Urinary bladder (tissue), 4 donors: ENCODE measurements around the gene MACO1. TPM values are rescaled to one million over a fixed set of nuclear protein-coding genes. Genes with fewer than 3 reads are reported as not detected.

Source experiments
- DNase-seq: peaks from one replicate; pipeline ENCODE4 v3.0.0-alpha.2; 2015; ENCODE audit errors: extremely low spot score
- H3K27ac ChIP-seq: one replicate; pipeline ENCODE4 v1.5.1; 2013; ENCODE audit warnings: low read depth, mild to moderate bottlenecking, moderate library complexity
- H3K36me3 ChIP-seq: one replicate; pipeline ENCODE4 v1.6.1; 2013; ENCODE audit warnings: mild to moderate bottlenecking, moderate library complexity; ENCODE audit not compliant: insufficient read depth
- H3K4me1 ChIP-seq: one replicate; pipeline ENCODE4 v1.6.1; 2013; ENCODE audit warnings: mild to moderate bottlenecking, moderate library complexity; ENCODE audit not compliant: insufficient read depth
- H3K4me3 ChIP-seq: one replicate; pipeline ENCODE4 v1.5.1; 2013; ENCODE audit warnings: low read depth, low read length
- WGBS: extraction: QIAGEN DNeasy Blood & Tissue Kit; methylation state at CpG from one replicate; pipeline ENCODE4 v1.1.7; 2013; 5-methylcytosine and 5-hydroxymethylcytosine counted together
- polyA plus RNA-seq: library from polyadenylated mRNA; stranded (reverse); fragments of 200-250 nt; gene quantifications from one replicate; pipeline ENCODE4 v1.2.3, GENCODE V29; 2013
- total RNA-seq: library from RNA; depleted of rRNA; stranded (reverse); fragments of >200 nt; gene quantifications from one replicate; pipeline ENCODE4 v1.2.3, GENCODE V29; 2014
- donor health status: healthy with polysubstance abuse.
- donor health status: healthy.

MACO1 gene
- total and polyA plus RNA-seq, 2 donors, result 7.9 to 24.4 TPM

DNA sequence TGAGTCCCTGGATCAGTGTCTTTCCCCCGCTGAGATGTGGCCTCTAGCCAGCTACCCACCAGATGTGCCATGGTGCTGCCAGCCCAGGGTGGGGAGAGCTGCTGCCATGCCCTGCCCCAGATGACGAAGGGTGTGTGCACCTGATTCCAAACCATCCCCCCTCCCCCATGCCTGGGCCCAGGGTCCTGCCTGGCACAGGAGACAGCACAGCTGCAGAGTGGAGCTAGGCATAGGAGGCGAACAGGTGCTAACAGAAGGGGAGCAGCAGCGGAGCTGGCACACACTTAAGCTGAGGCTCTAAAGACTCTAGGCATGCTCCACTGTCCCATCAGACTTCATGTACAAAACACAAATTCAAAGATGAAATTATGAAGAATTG lies 103.7 kb downstream of the MACO1 start:
- no peak for DNase-seq
- no peak overlapping the region for H3K4me3 ChIP-seq
- no peaks in the 10 kb centered on the region for H3K4me1 ChIP-seq
- H3K27ac ChIP-seq, result no peak overlapping the region
- H3K36me3 ChIP-seq, result no peaks in the 10 kb centered on the region
- 93% methylated on average over 4 of the region's 4 CpGs for WGBS

DNA sequence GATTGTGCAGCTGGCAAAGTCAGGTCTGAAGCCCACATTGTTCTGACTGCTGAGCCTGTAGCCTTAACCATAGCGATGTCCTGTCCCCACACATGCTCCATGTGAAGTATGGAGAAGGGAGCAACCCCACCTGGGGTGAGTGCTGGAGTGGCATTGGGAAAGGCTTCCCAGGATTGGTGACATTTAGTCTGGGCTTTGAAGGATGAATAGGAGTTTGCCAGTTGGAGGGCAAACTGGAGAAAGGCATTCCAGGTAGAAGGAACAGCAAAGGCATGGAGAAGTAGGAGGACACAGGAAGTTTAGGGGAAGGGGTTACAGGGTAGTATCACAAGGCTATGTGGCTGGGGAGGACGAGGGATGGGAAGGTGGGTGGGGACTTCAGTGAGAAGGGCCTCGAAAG lies 105.4 kb downstream of the MACO1 start:
- WGBS, result 84% methylated on average over 3 of the region's 3 CpGs
- Histone ChIP-seq H3K27ac (no peak overlapping the region), H3K4me1 (no peaks in the 10 kb centered on the region), H3K36me3 (no peaks in the 10 kb centered on the region), H3K4me3 (no peak overlapping the region)
- no peak for DNase-seq

DNA sequence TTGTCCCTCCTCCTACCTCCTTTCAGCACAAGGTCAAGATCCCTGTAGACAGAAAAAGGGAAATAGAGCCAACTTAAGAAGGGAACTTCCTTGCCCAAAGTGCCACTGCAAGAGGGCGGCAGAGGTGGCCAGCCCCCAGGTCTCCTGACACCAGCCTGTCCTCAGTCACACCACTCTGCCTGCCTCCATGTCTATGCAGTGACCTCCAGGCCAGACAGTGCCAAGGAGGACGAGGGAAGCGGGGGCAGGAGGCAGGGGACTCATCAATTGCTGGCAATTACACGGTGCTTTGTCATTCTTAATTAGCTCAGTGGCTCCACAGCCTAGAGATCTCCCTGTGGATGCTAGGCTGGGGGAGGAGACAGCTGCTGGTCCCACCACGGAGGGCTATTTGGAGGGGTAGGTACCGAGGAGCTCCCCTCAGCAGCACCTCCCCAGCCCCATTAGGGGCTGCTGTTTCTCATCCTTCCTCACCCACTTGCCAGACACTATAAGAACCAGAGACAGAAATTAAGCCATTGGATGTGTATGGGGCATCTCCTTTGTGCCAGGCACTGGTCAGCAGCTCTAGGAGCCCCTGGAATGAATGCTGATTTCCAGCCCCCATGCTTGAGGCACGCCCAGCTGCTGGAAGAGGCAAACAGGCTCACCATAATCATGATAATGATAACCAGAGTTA lies 106.6 kb downstream of the MACO1 start:
- Histone ChIP-seq H3K4me3 (no peak overlapping the region), H3K4me1 (no peaks in the 10 kb centered on the region), H3K36me3 (no peaks in the 10 kb centered on the region), H3K27ac (no peak overlapping the region)
- no peak for DNase-seq
- WGBS, result 61% methylated on average over 7 of the region's 7 CpGs

DNA sequence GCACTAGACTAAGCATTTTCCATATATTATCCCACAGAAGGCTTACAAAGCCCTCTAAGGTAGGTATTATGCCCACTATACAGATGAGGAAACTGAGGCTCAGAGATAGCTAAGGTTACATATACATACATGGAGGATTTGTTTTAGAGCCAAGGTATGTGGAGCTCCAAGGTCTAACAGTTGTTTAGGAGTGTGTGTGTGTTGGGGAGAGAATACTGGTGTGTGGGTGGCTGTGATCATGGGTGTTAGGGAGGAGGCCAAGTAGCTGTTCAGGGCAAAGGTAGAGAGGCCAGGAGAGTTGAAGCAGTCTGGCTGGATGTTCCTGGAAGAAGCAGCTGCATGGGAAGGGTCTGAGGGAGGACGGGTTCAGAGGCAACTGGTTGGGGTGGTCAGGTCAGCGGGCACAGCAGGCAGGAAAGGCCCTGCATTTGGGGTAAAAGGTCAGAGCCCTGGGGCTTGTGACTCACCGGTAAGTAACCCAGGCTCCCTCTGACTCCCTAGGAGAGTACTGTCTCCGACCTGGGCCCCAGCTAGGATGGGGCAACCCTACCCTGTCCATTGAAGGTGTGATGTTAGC lies 107.6 kb downstream of the MACO1 start:
- no peak overlapping the region for H3K4me3 ChIP-seq
- H3K27ac ChIP-seq, result no peak overlapping the region
- H3K36me3 ChIP-seq, result no peaks in the 10 kb centered on the region
- 72% methylated on average over 4 of the region's 4 CpGs for WGBS
- H3K4me1 ChIP-seq, result no peaks in the 10 kb centered on the region
- DNase-seq, result no peak

DNA sequence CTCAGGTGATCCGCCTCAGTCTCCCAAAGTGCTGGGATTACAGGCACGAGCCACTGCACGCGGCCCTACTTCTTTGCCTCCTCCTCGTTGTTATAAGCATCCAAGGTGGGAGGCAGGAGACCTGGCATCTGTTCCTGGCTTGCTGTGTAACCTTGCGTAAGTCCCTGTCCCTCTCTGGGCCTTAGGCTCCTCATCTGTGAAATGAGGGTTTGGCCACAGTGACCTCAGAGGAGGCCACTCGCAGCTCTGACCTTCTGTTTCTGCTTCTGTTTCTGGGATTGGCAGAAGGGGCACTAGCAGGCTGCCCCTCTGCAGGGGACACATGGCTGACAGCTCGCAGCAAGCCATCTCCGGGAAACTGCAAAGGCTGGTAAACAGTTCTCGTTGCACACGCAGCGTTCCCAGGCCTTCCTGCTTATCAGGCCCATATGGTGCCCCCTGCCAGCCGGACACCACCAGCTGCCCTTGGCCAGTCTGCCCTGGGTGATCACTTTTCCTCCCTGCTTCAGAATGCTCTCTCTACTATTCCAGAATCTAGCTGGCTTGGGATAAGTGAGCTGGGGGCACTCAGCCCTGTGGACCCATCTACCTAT lies 110.1 kb downstream of the MACO1 start:
- WGBS, result 87% methylated on average over 13 of the region's 13 CpGs

DNA sequence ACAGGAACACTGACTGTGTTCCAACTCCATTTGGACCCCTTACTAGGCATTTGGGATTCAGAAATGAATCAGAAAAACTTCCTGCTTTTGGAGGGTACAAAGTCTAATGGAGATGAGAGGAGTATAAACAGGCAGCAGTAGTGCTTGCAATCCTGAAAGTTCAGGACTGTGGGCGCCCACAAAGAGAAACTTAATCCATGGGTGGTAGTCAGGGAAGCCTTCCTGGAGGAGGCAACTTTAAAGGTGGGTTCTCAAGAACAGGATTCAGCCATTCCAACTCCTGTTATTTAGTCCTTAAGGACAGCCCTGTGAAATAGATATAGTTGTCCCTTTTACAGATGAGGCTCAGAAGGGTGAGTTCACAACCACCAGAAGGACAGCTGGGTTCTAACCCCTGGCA lies 110.7 kb downstream of the MACO1 start:
- WGBS, result 91% methylated on average over 1 of the region's 1 CpG
- H3K36me3 ChIP-seq, result no peaks in the 10 kb centered on the region
- no peak for DNase-seq
- no peaks in the 10 kb centered on the region for H3K4me1 ChIP-seq
- no peak overlapping the region for H3K27ac ChIP-seq
- H3K4me3 ChIP-seq, result no peak overlapping the region

More for the DNA sequence above, 110.1 kb downstream of the MACO1 start:
- no peak overlapping the region for H3K27ac ChIP-seq
- H3K4me3 ChIP-seq, result no peak overlapping the region
- no peak for DNase-seq
- no peaks in the 10 kb centered on the region for H3K4me1 ChIP-seq
- H3K36me3 ChIP-seq, result no peaks in the 10 kb centered on the region

DNA sequence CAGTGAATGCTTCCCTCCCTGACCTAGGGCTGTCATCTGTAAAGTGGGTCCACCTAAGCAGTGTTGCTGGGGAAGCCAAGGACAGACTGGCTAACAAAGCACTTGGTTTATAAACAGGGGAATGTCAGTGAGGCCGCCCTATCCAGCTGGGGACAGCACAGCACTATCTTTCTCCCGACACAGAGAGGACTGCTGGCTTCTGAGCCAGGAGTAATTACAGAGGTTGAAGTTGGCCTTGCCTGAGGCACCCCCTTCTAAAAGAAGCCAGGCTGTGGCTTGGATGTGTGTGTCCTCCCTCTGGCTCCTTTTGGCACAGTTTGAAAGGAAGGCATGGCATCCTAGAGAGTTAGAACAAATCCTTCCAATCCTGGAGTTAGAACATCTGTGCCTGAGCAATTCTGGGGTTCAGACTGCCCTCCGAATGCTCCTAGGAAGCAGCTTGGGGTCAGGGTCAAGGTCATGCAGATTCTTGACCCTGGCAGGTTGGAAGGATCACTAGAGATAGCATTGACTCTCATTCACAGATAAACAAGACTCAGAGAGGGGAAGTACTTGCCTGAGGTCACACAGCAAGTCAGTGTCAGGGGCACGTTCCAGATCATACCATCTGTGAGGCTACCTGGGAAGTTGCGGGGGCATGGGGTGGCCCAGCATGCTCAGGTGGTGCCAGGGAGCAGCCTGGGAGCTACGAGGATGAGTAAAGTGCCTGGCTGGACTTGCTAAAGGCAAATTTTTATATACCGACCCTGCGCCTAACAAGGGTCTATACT lies 111.4 kb downstream of the MACO1 start:
- Histone ChIP-seq H3K4me1 (no peaks in the 10 kb centered on the region), H3K36me3 (no peaks in the 10 kb centered on the region), H3K27ac (no peak overlapping the region), H3K4me3 (no peak overlapping the region)
- DNase-seq, result no peak
- 80% methylated on average over 8 of the region's 8 CpGs for WGBS

DNA sequence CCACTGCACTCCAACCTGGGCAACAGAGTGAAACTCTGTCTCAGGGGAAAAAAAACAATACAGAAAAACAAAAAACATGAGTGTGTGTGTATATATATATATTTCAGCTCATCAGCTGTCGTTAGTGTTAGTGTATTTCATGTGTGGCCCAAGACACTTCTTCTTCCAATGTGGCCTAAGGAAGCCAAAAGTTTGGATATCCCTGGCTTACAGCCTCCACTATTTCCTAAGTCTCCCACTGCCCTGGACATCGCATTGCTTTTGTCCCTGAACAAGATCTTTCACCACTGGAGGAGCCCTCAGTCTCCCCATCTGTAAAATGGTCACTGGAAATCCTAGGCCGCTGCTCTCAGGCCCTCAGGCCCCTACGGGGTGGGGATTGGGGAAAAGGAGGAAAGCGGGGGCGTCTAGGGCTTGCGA lies 112.3 kb downstream of the MACO1 start:
- 23% methylated on average over 7 of the region's 7 CpGs for WGBS
- DNase-seq, result no peak

DNA sequence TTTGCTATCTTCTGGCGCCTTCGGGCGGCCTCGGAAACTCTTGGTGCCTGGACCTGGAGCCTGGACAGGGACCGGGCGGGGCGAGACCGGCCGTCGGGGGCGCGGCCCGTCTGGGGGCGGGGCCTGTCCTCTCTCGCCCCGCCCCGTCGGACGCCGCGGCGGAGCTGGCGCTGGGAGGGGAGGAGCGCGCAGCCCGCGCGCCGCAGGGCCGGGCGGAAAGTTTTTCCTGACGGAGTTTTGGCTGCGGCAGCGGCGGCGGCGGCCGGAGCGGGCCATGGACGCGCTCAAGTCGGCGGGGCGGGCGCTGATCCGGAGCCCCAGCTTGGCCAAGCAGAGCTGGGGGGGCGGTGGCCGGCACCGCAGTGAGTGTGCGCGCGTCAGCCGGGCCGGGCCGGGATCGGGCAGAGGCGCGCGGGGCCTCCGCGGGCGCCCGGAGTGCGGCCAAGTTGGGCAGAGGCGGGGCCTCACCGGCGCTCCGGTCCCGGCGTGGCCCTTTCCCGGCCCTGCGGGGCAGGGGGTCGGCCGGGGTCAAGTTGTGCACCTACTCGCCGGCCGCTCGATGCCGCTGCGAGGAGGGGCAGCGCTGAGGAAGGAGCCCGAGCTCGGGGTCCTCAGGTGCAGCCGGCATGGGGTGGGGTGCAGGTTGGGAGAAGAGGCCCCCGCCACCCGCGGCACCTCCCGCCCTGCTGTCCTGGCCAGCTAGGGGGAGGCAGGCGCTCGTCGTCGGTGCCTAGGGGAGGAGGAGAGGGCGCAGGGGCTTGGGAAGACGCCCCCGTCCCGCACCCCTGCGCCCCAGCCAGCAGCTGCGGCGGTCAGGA lies 112.9 kb downstream of the MACO1 start, which contains the start of gene LDLRAP1:
Gene LDLRAP1 (plus strand): TSS at position 182 of the 818 bp plus-strand sequence. CDS start 93 bp downstream, at position 275.
- DNase-seq, result no peak
- Histone ChIP-seq H3K27ac (peak within 1 kb of the TSS; percentile 80), H3K4me1 (no peaks in the 10 kb centered on the region), H3K36me3 (no peaks in the 10 kb centered on the region), H3K4me3 (peak within 1 kb of the TSS; percentile 80)
- WGBS, result under 1% methylated on average over 99 of the region's 99 CpGs

More for the DNA sequence above, 112.3 kb downstream of the MACO1 start:
- Histone ChIP-seq H3K4me1 (no peaks in the 10 kb centered on the region), H3K36me3 (no peaks in the 10 kb centered on the region), H3K27ac (no peak overlapping the region), H3K4me3 (peak overlapping the region; percentile 80)

DNA sequence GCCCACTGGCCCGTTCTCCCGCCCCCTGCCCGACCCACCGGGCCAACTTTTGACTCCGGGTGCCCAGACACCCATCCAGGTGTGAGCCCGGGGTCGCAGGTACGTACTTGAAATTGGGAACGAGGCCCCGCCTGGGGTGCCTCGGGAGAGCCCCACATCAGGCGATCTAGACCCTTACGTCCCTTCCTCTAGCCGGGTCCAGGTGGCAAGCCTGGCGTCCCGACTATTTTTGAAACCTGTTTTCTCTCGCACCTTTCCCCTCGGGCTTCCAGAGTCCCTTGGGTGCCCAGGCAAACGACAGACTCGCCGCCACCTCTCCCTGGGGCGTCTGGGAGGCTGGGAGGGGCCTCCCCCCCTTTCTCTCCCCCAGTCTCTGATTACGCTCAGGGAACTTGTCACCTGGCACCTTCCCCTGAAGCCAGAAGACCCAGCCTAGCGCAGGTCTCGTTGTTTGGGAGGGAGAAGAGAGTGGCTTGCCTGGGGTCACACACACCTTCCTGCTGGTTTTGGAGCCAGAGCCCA lies 113.6 kb downstream of the MACO1 start:
- no peak overlapping the region for H3K27ac ChIP-seq
- WGBS, result 16% methylated on average over 25 of the region's 25 CpGs
- no peaks in the 10 kb centered on the region for H3K4me1 ChIP-seq
- H3K36me3 ChIP-seq, result no peaks in the 10 kb centered on the region
- H3K4me3 ChIP-seq, result peak overlapping the region; percentile 80
- DNase-seq, result no peak

DNA sequence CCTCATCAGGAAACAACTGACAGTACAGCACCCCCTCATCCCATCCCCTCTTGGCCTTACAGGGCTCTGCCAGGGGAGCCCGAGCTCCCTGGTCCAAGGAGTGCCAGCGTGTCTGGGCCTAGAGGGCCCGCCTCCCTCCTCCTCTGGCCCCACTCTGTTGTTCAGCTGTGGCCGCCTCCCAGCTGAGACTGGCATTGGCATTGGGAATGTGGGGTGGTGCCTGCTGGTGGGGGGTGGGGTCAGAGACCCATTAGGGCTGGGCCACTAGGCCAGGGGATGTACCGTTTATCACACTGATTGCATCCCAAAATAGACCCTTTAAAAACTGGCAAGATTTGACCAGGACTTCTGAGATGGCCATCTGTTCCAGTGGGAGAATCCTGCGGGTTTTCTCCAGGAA lies 114.1 kb downstream of the MACO1 start:
- DNase-seq, result no peak

DNA sequence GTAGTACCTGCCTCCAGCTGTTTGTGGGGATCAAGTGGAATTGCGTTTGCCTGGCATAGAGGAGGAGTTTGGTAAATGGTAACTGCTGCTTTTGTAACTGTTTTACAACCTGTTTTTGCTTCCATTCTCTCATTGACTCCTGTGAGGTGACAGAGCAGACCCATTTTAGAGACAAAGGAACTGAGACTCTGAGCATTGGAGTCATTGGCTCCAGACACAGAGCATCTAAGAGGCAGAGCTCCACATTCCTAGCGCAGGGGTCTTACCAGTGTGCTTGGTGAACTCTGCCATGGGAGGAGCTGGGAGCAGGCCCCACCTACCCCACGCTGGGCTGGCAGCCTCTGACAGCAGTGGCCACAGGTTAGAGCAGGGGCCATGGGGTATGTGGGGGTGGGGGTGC lies 115.1 kb downstream of the MACO1 start:
- WGBS, result 91% methylated on average over 3 of the region's 3 CpGs
- Histone ChIP-seq H3K4me3 (no peak overlapping the region), H3K4me1 (no peaks in the 10 kb centered on the region), H3K36me3 (no peaks in the 10 kb centered on the region), H3K27ac (no peak overlapping the region)
- DNase-seq, result no peak

More for the DNA sequence above, 114.1 kb downstream of the MACO1 start:
- Histone ChIP-seq H3K36me3 (no peaks in the 10 kb centered on the region), H3K4me3 (peak overlapping the region; percentile 80), H3K4me1 (no peaks in the 10 kb centered on the region), H3K27ac (no peak overlapping the region)
- WGBS, result 63% methylated on average over 6 of the region's 6 CpGs

DNA sequence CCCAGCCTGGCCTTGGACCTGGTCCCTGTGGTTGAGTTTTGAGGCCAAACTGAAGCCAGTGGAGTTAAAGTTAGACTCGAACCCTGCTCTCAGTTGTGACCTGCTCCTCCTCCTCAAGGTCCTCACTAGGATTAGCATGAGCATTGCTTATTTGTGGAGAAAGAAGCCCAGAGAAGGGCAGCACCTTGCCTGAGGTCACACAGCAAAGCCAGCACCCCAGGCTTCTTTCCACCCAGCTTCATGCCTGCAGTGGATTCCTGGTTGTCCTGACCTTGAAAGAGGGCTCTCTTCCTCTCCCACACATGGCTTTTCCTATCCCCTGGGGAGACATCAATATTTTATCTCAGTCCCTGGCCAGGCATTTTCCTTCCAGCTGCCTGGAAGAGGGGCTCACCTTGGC lies 115.5 kb downstream of the MACO1 start:
- WGBS, result 94% methylated on average over 1 of the region's 1 CpG
- Histone ChIP-seq H3K36me3 (no peaks in the 10 kb centered on the region), H3K4me1 (no peaks in the 10 kb centered on the region), H3K27ac (no peak overlapping the region), H3K4me3 (no peak overlapping the region)
- DNase-seq, result no peak
